NCI-H69 (cell line): ENCODE results near the gene SSTR5.
"Not testable (repeated sequence)": the region's sequence is repeated elsewhere in the genome, so short reads cannot be mapped to it uniquely, and the experiment has no call there.

Experiments
- DNase-seq: peaks from one replicate; lab custom pipeline; 2025; lab: John Stamatoyannopoulos, UW

Gene SSTR5

DNA sequence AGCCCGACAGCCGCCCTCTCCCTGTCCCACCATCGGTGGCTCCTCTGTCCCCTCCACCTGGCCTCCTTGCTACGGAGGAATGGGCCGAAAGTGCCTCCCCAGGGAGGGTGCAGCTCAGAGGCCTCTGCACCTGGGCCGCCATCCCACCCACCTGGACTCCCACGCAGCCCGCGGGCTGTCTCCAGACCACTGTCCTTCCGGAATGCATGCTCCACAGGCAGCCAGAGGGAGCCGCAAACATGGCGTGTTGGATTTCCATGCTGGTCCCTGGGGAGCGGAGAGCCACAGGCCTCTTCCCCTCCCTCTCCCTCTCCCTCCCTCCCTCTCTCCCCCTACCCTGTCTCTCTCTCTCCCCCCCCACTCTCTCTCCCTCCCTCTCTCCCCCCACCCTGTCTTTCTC, 3.0 kb downstream of the SSTR5 start:
- DNase-seq = peak; percentile 68

DNA sequence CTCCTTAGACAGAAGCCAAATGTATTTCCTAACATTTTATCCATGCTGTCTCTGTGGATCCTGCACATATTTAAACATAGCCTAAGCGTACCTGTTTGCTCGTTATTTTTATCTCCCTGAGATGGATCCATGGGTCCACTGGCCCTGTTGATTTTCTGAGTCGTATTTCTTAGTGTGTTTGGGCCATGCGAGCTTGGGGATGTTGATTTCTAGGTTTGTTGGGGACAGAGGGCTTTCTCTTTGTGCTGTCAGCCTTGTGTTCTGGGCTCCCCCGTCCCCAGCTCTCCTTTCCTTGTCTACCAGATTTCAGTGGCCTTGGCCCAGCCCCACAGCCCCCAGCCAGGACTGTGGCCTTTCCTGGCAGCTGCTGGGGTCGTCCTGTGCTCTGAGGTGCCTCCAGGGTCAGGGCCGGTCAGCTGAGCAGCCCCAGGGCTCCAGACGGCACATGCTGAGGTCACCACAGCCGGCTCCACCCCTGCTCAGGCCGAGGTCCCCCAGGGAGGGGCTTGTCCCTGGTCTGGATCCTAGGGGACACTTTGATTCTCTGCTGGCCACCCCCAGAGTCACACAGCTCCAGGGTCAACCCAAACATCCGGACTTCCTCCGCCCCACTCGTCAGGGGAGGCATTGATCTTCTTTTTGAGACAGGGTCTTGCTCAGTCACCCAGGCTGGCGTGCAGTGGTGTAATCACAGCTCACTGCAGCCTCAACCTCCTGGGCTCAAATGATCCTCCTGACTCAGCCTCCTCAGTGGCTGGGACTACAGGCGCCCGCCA, 4.4 kb downstream of the SSTR5 start:
- DNase-seq = no peak

DNA sequence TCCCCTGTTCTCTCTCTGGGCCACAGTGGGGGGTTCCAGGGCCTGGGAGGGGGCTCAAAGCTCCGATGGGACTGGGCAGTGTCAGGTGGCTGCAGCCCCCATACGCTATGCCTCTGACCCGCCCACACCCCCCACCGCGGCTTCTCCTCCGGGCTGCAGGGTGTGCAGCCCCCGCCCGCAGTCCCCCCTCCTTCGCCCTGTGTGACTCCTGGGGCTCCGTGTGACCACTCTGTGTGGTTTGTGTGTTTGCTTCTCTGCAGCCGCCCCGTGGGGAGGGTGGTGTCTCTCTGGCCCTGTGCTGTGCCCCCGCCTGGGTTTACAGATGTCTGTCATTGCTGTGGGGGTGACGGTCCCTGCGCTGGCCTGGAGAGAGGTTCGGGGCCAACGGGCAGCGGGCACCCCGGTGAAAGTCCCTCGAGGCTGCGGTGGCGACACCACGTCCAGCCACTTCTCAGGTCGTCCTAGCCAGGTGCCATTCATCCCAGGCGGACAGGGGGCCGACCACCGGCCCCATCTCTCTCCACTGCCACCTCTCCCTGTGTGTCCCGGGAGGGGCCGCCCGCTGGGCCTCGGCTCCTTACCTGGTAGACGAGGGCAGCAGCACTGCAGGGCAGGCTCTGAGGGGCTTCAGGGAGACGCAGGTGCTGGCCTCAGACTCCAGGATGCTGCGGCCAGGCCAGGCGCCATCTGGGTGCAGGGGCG, 5.5 kb downstream of the SSTR5 start:
- peak; percentile 65 for DNase-seq

DNA sequence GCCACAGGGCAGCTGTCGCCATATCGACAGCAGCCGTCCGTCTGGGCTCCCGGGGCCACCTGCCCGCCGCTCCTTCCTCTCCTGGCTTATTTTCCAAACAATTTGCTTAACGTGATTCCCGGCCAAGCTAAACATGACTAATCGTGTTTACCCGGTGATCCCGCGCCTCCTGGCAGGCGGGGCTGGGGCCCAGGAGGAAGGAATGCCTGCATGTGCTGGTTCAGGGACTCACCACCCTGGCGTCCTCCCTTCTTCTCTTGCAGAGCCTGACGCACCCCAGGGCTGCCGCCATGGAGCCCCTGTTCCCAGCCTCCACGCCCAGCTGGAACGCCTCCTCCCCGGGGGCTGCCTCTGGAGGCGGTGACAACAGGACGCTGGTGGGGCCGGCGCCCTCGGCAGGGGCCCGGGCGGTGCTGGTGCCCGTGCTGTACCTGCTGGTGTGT, 6.1 kb downstream of the SSTR5 start:
- peak; percentile 98 for DNase-seq

DNA sequence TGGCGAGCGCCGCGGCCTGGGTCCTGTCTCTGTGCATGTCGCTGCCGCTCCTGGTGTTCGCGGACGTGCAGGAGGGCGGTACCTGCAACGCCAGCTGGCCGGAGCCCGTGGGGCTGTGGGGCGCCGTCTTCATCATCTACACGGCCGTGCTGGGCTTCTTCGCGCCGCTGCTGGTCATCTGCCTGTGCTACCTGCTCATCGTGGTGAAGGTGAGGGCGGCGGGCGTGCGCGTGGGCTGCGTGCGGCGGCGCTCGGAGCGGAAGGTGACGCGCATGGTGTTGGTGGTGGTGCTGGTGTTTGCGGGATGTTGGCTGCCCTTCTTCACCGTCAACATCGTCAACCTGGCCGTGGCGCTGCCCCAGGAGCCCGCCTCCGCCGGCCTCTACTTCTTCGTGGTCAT, 6.8 kb downstream of the SSTR5 start:
- DNase-seq = no peak

DNA sequence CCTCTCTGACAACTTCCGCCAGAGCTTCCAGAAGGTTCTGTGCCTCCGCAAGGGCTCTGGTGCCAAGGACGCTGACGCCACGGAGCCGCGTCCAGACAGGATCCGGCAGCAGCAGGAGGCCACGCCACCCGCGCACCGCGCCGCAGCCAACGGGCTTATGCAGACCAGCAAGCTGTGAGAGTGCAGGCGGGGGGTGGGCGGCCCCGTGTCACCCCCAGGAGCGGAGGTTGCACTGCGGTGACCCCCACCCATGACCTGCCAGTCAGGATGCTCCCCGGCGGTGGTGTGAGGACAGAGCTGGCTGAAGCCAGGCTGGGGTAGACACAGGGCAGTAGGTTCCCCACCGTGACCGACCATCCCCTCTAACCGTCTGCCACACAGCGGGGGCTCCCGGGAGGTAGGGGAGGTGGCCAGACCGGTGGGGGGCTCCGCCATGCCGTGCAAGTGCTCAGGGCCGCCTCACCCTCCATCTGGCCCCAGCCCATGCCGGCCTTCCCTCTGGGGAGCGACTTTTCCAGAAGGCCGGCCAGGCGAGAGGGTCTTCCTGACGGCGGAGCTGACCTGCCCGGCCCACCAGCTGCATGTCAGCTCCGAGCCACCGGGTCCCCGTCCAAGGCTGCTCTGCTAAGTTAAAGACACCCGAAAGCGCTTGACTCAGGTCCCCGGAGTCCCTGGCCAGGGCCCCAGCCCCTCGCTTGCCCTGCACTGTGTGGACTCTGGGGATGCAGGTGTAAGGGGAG, 7.4 kb downstream of the SSTR5 start:
- DNase-seq = no peak

DNA sequence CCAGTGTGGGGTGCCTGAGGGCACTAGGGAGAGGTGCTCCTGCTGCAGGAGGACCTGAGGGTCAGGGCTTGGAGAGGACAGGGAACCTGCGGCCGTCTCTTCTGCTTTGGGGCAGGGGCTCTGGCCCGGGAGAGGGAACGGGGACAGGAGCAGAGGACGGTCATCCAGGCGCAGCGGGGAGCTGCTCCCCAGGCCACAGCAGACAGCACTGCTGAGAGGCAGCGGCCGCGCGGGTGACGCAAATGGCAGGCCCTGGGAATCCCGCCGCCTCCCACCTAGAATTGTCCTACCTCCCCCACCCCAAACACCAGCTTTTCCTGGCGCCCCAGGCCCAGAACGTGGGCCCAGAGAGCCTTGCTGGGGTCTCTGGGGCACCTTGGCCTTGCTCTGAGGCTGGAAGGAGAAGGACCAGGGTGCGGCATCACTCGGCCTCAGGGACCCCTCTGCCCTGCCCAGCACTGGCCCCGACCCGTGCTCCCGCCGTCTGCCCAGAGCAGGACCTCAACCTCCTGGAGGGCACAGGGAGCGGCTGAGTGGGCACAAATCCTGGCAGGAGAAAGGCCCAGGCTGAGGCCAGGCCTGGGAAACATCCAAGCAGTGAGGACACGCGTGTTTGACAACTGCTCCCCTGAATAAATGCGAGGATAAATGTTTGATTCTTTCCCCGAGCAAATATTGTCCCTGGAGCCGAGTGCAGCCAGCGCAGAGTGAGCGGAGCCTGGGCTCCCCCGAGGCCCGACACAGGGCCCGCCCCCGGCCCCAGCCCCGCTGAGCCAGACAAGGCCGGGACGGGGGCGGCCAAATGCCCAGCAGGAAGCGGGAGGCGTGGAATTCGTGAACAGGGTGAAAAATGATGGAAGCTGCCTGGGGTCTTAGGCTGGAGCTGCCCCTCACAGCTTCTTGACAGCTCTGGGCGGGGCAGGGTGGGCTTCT, 8.5 kb downstream of the SSTR5 start:
- DNase-seq = peak; percentile 72

DNA sequence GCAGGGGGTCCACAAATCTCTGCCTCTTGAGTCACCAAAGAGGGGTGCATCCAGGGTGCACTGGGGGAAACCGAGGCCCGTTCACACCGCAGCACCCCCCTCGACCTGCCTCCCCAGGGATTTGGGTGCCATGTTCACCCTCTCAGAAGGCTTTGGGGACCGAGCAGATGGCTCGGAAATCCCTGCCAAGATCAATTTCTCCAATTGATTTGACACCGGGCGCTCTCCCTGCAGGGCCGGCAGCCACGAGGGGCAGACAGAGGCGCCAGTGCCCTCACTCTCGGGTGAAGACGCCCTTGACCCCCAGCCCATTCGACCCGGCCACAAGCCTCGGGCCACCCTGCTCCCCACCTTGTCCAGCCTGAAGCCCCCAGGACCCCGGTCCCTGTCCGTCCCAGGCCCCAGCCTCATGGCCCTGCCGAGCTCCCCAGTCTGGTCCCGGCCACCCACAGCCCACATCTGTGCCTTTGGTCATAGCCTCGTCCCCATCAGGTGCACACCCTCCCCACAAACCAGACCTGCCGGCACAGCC, 9.3 kb downstream of the SSTR5 start:
- DNase-seq = no peak

DNA sequence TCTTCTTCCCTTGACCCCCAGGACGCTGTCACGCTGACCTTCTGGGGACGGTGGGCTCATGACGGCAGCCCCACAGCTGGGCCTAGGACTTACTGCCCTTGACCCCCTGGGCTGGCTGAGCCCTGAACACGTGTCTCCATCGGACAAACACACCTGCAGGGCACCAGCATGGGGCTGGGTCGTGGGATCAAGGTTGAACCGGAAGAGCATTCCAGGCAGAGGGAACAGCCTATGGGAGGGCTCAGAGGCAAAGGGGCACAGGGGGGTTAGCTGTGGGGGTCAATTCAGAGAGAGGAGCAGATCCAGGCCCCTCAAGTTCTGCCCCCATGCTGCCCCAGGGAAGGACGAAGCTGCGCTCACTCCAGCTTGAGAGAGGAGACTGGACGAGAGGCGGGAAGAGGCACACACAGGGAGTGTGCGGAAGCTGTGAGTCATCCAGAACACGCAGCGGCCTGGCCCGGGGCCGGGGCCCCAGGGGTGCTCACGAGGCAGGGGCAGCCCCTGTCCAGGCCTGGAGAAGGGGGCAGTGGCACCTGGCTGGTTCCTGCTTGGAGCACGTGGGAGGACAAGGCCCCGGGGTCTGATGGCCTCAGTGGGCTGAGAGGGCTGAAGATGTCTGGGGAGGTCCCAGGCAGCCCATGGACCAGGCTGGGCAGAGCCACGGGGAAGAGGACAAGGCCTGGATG, 9.9 kb downstream of the SSTR5 start:
- DNase-seq = no peak

DNA sequence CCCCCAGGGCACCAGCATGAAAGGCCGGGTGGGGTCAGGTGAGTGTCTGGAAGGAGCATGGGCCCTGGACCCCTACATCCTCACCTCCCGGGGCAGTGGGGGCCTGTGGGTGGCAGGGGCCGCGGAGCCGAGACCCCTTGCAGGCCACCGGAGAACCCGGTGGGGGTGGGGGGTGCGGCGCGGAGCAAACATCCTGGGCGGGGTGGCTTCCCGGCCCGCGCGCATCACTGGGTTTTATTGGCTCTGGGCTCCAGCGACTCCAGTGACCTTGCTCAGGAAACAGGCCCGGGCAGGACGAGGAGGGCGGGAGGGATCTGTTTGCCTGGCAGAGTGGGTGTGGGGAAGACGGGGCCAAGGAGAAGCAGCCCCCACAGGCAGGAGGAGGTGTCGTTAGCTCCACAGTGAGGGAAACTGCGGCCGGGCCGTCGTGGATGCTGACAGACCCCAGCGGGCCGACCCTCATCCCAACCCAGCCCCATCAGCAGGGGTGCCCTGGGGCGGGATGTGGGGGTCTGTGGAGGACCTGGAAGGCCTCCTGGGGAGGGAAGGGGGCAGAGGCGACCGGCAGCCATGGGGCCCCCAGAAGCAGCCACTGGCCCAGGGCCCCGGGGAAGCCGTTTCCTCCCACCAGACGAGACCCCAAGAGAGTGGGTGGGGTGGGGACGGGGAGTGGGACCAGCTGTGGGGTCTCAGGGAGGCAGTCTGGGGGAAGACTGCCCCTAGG, 10.6 kb downstream of the SSTR5 start:
- peak; percentile 35 for DNase-seq

DNA sequence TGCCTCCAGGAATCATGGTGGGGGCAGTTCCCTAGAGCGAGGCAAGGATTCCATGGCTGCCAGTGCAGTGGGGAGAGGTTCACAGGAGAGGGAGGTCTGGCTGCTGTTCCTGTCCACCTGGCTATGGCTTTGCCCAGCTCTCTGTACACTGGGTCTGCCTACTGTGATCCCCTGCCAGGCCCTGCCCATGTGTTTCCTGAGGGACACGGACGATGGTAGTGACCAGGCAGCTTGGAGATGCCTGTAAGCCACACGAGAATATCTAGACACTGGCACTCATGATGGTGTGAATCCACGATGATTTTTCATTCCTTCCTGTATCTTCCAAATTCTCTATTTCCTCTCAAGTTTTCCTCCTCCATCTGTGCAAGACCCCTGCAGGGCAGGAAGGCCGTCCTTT, 12.4 kb downstream of the SSTR5 start:
- DNase-seq = no peak

DNA sequence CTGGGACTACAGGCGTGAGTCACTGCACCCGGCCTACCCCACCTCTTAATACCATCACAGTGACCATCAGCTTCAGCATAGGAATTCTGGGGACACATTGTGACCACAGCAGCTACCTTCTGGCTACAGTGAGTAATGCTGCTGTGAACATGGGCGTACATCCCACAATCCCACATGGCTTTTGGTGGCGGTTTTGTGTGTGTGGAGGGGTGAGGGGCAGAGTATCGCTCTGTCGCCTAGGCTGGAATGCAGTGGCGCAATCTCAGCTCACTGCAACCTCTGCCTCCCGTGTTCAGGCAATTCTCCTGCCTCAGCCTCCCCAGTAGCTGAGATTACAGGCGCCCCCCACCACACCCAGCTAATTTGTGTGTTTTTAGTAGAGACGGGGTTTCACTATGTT, 13.9 kb downstream of the SSTR5 start:
- not testable (repeated sequence) for DNase-seq

DNA sequence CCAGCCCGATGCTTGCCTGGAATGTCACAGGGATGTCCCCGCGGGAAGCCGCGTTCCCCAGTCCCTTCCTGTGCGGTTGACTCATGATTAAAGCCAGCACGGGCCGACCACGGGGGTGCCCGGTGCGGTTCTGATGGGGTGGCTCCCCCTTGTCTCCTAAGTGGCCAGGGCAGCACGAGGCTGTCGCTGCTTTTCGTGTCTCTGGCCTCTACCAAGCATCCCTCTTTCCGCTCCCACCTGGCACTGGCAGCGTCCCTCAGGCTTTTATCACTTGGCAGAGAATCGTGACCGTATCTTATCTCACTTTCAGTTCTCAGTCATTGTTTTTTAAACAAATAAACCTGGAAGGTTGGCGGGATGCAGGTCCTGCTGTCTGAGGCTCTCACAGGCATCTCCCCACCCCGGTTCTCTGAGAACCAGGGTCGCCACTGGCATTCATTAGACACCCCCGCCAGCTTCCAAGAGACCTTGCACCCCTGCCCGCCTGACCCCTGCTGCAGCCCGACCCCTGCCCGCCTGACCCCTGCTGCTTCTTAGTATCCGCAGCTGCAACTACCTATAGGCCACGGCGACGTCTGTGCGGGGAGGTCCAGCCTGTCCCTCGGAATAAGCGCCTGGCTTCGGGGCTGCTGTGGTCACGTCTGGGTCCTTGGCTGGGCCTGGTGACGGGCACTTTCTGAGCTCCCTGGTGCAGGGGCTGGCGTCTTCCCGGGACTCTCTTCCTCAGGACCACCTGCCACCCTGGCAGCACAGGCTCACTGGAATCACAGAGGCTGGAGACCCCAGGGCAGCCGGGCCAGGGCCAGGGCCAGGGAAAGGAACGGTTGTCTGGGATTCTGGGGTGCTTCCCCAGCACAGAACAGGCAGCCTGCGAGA, 16.0 kb downstream of the SSTR5 start:
- no peak for DNase-seq

DNA sequence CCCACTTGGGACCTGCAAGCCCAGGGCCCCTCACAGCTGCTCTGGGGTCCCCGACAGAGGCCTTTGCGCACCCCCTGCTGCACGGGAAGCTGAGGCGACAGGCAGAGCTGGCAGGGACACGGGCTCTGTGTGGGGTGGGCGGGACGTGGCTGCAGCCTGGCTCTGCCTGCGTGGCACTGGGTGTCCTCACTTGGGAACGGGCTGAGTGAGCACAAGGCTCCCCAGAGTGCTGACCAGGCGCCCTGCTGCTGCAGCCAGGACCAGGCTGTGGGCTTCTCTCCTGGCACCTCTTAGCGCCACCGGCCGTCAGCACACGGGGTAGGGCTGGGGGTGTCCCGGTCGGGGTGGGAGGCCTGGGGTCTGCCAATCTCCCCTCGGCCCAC, 16.9 kb downstream of the SSTR5 start:
- DNase-seq = no peak

DNA sequence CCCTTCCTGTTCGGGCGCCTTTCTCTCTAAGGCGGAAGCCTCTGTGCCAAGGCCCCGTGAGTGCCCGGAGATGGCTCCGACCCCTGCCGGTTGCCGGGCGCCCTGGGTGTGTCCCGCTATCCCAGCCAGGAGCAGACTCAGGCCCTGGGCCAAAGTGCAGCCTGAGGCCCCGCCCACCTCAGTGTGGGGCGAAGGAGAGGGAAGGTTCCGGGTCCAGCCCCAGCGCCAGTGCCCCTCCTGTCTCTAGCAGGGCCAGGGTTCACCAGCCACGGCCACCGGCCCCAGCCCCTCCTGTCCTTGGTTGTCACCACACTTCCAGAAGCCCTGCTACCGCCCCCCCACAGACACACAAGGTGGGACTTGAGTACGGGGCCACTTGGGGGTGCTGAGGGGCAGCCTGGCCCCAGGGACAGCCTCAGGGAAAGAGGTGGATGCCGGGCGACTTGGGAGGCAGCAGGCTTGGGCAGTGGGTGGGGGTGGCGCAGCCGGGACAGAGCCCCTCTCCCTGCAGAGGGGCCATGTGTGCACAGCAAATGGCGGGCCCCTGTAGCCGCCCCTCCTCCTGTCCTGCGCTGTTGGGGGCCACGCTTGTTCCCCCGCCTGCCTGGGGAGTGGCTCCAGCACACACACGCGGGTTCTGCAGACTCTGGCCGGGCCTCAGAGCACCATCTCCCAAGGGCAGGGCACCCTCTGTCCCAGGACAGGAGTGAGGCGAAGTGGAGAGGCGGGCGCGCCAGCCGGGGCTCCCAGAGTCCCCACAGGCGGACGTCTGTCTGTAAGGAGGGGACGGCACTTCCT, 17.5 kb downstream of the SSTR5 start:
- DNase-seq = no peak

DNA sequence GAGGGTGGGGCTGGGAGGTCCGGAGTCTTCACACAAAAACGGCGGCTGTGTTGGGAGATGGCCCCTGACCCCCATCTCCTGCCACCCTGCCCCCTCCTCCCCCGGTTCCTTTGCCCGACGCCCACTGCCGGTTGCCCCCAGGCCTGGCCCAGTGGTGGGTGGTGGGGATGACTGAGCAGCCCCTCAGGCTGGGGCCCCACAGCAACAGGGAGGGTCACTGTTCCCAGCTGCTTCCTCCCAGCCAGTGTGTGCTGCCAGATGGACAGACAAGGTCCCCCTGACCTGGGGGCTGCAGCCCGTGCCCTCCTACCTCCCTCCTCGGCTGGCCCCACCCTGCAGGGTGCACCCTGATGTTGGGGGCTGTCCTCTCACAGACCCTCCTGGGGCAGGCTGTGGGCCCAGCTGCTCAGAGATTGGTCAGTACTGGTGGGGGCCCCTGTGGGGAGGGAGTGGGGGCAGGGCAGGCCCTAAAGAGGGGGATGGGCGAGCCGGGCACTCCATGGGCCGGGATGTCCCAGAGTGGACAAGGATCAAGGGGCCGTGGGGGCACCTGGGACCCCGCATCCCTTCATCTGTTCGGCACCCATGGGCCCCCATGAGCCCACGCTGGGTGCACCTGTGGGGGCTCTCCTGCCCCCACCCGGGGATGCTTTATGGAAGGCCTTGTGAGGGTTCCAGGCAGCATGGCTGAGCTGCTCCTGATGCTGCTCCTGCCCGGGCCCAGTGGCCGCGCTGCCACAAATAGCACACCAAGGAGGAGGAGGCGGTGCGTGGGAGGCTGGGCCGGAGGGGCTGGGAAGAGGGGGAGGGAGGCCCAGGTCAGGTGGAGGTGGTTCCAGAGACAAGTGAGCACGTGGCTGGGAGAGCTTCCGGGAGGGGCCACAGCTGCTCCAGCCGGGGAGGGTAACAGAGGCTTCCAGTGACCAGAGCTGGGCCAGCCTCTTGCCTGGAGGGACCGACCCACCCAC, 18.4 kb downstream of the SSTR5 start:
- peak; percentile 45 for DNase-seq

DNA sequence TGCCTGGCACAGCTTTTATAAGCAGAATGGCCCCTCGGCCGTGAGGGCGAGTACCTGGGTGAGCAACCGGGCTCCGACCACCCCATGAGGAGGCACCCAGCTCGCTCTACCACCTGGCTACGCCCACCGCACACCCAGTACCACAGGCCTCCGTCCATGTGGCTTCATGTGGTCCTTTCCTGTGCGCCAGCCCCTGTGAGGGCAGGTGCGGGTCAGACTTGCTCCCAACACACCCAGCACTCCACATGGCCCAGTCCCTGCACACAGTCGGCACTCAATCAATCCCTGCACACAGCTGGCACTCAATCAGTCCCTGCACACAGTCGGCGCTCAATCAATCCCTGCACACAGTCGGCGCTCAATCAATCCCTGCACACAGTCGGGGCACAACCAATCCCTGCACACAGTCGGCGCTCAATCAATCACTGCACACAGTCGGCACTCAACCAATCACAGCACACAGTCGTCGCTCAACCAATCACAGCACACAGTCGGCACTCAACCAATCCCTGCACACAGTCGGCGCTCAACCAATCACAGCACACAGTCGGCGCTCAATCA, 19.5 kb downstream of the SSTR5 start:
- no peak for DNase-seq
